OCI-LY3 (cell line): ENCODE measurements around the gene SNX11.

Experiments
- H2AFZ ChIP-seq: fragments of 200-600, 300-600 bp; shearing (Covaris generic); 2 replicates; pipeline ENCODE4 v1.6.0; 2014; ENCODE audit warnings: antibody characterized with exemption, low read depth, low read length
- H3K27ac ChIP-seq: fragments of 200-600, 300-600 bp; sonication (generic); 2 replicates; pipeline ENCODE4 v1.5.1; 2014; ENCODE audit warnings: mild to moderate bottlenecking, low read length, moderate library complexity, mixed read lengths
- H3K27me3 ChIP-seq: fragments of 200-600, 300-600 bp; sonication (generic); 2 replicates; pipeline ENCODE4 v1.6.1; 2014; ENCODE audit warnings: low read depth, low read length, mixed read lengths
- H3K36me3 ChIP-seq: fragments of 200-600, 300-600 bp; sonication (generic); replicated peaks from 2 replicates; pipeline ENCODE3; 2014; ENCODE audit warnings: low read depth, low read length, mixed read lengths
- H3K4me1 ChIP-seq: fragments of 300-600, 200-600 bp; sonication (generic); 2 replicates; pipeline ENCODE4 v1.6.1; 2014; ENCODE audit warnings: low read length, mixed read lengths
- H3K4me2 ChIP-seq: fragments of 200-600, 300-600 bp; sonication (generic); 2 replicates; pipeline ENCODE4 v1.6.1; 2014; ENCODE audit warnings: low read length, mixed read lengths
- H3K4me3 ChIP-seq: fragments of 300-600, 200-600 bp; sonication (generic); 2 replicates; pipeline ENCODE4 v1.5.1; 2014; ENCODE audit warnings: antibody characterized with exemption, mild to moderate bottlenecking, low read length, moderate library complexity
- H3K79me2 ChIP-seq: fragments of 300-600, 200-600 bp; shearing (Covaris generic); 2 replicates; pipeline ENCODE4 v1.6.1; 2014; ENCODE audit warnings: mild to moderate bottlenecking, low read length, mixed read lengths
- H3K9ac ChIP-seq: fragments of 300-600, 200-600 bp; shearing (Covaris generic); 2 replicates; pipeline ENCODE4 v1.6.0; 2014; ENCODE audit warnings: mild to moderate bottlenecking, low read length, moderate library complexity
- H3K9me3 ChIP-seq: fragments of 200-600, 300-600 bp; shearing (Covaris generic); 2 replicates; pipeline ENCODE4 v1.6.1; 2014; ENCODE audit warnings: low read length, mixed read lengths; ENCODE audit not compliant: insufficient read depth
- H4K20me1 ChIP-seq: fragments of 200-600, 300-600 bp; sonication (generic); 2 replicates; pipeline ENCODE4 v1.6.1; 2016; ENCODE audit warnings: low read length, mixed read lengths; ENCODE audit not compliant: insufficient read depth
- EZH2phosphoT487 ChIP-seq: fragments of 200-600 bp; shearing (Covaris generic); IDR thresholded peaks from 2 replicates; pipeline ENCODE4 v1.6.1; 2018; ENCODE audit warnings: antibody characterized with exemption, mixed run types, low read depth
- TF ChIP-seq, protein P1 (sequence below): fragments of 200-600, 300-600 bp; sonication (generic); IDR thresholded peaks from 2 replicates; pipeline ENCODE4 v1.5.1; 2014; ENCODE audit warnings: antibody characterized with exemption, low read length, low read depth

Gene SNX11

DNA sequence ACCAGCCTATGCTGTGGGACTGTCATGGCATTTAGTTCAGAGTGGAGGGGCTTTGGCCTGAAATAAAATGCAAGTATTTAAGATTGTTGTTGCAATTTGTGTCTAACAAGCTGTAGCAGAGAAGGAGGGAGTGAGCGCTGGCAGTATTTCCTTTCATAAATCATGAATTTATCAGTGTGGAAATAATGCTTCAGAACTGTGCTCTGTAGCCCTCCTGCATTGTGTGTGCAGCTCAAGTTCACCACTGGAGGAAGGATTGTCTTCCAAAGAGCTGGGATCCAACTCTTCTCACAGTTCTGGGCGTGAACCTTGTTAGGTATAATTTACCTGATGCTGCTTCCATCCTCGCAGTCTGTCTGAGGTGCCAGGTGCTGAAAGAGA, 15.1 kb downstream of the SNX11 start:
- Histone ChIP-seq H3K9ac (no peak overlapping the region), H3K36me3 (peaks cover 68% of the 10 kb centered on the region), H3K27me3 (no peaks in the 10 kb centered on the region), H3K9me3 (no peaks in the 10 kb centered on the region), H2AFZ (no peak overlapping the region), H3K27ac (no peak overlapping the region), H3K4me2 (no peak overlapping the region), H4K20me1 (no peaks in the 10 kb centered on the region; the same call in 1 of the 2 replicates), H3K4me3 (no peak overlapping the region), H3K4me1 (no peaks in the 10 kb centered on the region), H3K79me2 (peaks cover 8% of the 10 kb centered on the region)
- no peak for TF ChIP-seq EZH2phosphoT487
- TF ChIP-seq, protein P1, sequence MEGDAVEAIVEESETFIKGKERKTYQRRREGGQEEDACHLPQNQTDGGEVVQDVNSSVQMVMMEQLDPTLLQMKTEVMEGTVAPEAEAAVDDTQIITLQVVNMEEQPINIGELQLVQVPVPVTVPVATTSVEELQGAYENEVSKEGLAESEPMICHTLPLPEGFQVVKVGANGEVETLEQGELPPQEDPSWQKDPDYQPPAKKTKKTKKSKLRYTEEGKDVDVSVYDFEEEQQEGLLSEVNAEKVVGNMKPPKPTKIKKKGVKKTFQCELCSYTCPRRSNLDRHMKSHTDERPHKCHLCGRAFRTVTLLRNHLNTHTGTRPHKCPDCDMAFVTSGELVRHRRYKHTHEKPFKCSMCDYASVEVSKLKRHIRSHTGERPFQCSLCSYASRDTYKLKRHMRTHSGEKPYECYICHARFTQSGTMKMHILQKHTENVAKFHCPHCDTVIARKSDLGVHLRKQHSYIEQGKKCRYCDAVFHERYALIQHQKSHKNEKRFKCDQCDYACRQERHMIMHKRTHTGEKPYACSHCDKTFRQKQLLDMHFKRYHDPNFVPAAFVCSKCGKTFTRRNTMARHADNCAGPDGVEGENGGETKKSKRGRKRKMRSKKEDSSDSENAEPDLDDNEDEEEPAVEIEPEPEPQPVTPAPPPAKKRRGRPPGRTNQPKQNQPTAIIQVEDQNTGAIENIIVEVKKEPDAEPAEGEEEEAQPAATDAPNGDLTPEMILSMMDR, result no peak

- Histone ChIP-seq H3K27me3 (no peaks in the 10 kb centered on the region), H3K79me2 (peaks cover 4% of the 10 kb centered on the region), H2AFZ (no peak overlapping the region), H3K27ac (no peak overlapping the region), H3K4me2 (no peak overlapping the region), H3K9ac (no peak overlapping the region), H3K4me3 (no peak overlapping the region), H3K9me3 (no peaks in the 10 kb centered on the region), H3K36me3 (peaks cover 63% of the 10 kb centered on the region), H4K20me1 (no peaks in the 10 kb centered on the region; the same call in 1 of the 2 replicates), H3K4me1 (no peaks in the 10 kb centered on the region)
- TF ChIP-seq, protein P1, result no peak
- no peak for TF ChIP-seq EZH2phosphoT487
These were observed 15.5 kb downstream of the SNX11 start for GRCh38 chr17:48123111-48123510.

GRCh38 chr17:48123776-48124388, 16.3 kb downstream of the SNX11 start:
- Histone ChIP-seq H3K36me3 (peaks cover 59% of the 10 kb centered on the region), H3K4me3 (no peak overlapping the region), H3K4me1 (no peaks in the 10 kb centered on the region)

DNA sequence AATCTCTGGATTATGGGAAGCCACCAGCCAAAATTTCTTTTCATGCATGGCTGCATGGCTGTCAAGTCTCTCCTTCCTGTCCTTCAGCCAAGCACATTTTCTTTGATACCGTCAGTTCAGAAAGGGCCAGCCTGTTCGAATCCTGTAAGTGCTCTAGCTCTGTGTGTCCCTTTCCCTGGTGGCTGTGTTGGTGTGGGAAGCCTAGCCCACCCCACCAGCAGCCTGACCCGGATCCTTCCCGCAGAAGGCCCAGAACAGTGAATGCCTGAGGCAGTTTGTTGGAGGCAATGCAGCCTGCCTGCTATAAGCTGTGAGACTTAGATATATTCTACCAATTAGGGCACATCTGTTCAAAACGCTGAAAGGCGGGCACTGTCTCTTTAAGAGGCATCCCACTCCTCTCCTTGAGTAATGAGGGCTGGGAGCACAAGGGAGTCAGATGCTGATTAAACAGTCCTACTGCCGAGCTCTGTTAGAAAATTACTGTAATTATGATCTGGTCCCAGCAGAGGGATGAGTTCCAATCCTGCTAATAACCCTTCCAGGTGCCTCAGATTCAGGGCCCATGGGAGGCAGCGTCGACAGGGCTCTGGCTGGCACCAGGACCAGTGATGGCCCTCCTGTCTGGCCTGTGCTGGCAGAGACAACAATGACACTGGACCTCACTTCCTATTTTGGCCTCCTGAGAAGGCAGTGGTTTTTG, 18.4 kb downstream of the SNX11 start:
- Histone ChIP-seq H3K27me3 (no peaks in the 10 kb centered on the region), H3K4me2 (no peak overlapping the region), H2AFZ (no peak overlapping the region), H3K9ac (no peak overlapping the region), H3K79me2 (no peaks in the 10 kb centered on the region), H3K4me3 (no peak overlapping the region), H3K9me3 (no peaks in the 10 kb centered on the region), H3K36me3 (peaks cover 49% of the 10 kb centered on the region), H3K27ac (no peak overlapping the region), H4K20me1 (no peaks in the 10 kb centered on the region; the same call in 1 of the 2 replicates), H3K4me1 (no peaks in the 10 kb centered on the region)
- TF ChIP-seq, protein P1, result no peak
- TF ChIP-seq EZH2phosphoT487, result no peak

More at GRCh38 chr17:48123776-48124388, 16.3 kb downstream of the SNX11 start:
- H4K20me1 ChIP-seq, result no peaks in the 10 kb centered on the region; the same call in 1 of the 2 replicates
- no peak for TF ChIP-seq EZH2phosphoT487
- TF ChIP-seq, protein P1, result no peak
- H2AFZ ChIP-seq, result no peak overlapping the region
- H3K4me2 ChIP-seq, result no peak overlapping the region
- no peaks in the 10 kb centered on the region for H3K9me3 ChIP-seq
- no peaks in the 10 kb centered on the region; the same call in 1 of the 2 replicates for H3K79me2 ChIP-seq
- no peaks in the 10 kb centered on the region for H3K27me3 ChIP-seq
- no peak overlapping the region for H3K27ac ChIP-seq
- no peak overlapping the region for H3K9ac ChIP-seq
